ENCODE data around the gene CELA1. TPM values are rescaled to one million over a fixed set of nuclear protein-coding genes. Genes with fewer than 3 reads are reported as not detected.

The CELA1 gene
- total RNA-seq, 2 experiments from 2014 or later, result not detected

DNA sequence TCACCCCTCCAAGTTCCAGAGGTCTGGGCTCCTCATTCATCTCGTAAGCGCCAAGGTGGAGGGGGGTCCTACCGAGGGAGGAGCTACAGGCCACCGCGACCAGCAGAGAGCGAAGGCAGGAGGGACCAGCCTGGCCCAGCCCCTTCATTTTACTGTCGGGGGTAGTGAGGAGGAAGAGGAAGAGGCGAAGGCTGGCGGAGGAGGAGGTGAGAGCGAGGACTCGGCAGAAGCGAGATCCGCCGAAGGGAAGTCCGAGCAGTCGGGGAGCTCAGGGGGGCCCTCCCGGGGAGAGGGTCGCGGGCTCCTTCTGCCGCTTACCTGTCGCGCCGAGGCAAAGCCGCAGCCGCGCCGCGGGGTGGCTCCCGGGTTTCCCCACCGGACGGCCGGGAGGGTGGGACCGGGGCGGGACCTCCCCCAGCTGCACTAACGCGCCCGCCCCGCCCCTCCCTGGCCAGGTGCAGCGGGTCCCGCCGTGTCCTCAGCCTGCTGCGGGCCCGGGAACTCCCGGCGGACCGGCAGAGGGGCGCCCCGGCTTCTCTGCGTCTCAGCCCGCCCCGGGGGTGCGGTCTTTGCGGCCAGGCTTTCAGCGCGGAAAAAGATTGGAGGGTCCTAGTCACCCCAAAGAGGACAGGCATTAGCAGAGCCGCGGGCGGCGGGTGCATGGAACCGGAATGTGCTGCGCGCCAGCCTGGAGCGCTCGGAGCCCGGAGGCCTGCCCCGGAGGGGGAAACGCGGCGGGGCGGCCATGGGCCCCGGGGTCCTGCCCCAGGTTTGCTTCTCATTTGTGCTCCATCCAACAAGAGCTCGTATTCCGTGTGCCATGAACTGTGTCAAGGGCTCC is 45.0 kb upstream of the CELA1 start, which contains the start of gene GALNT6:
GALNT6 (minus strand) TSS at position 124 of the 841 bp plus-strand sequence. CDS start 11,625 bp downstream, outside the sequence.
- Histone ChIP-seq H4K20me1 (ENCODE audit: insufficient read depth, low read length) (no peaks in the 10 kb centered on the region), H3K79me2 (ENCODE audit: insufficient read depth, low read depth, low read length) (no peaks in the 10 kb centered on the region), H3K9me3 (ENCODE audit: low read length) (no peaks in the 10 kb centered on the region), H3K36me3 (ENCODE audit: insufficient read depth, low read length) (no peaks in the 10 kb centered on the region), H3K4me3 (ENCODE audit: low read depth, low read length, poor library complexity, severe bottlenecking) (peak within 1 kb of the TSS; percentile 69), H3K4me2 (ENCODE audit: low read length) (peak within 1 kb of the TSS; percentile 67), H2AFZ (ENCODE audit: low read length) (peak within 1 kb of the TSS; percentile 46), H3K4me1 (ENCODE audit: insufficient read depth, low read length, poor library complexity, severe bottlenecking) (peaks cover 4% of the 10 kb centered on the region), H3K27ac (ENCODE audit: low read depth, low read length, poor library complexity, severe bottlenecking) (no peak within 1 kb of the TSS), H3K9me2 (ENCODE audit: insufficient read depth, low read length) (no peaks in the 10 kb centered on the region)
- ChIA-PET POLR2A (no interaction called here), CTCF (ENCODE audit: unreplicated experiment) (no interaction called here)
- TF ChIP-seq, protein P1, sequence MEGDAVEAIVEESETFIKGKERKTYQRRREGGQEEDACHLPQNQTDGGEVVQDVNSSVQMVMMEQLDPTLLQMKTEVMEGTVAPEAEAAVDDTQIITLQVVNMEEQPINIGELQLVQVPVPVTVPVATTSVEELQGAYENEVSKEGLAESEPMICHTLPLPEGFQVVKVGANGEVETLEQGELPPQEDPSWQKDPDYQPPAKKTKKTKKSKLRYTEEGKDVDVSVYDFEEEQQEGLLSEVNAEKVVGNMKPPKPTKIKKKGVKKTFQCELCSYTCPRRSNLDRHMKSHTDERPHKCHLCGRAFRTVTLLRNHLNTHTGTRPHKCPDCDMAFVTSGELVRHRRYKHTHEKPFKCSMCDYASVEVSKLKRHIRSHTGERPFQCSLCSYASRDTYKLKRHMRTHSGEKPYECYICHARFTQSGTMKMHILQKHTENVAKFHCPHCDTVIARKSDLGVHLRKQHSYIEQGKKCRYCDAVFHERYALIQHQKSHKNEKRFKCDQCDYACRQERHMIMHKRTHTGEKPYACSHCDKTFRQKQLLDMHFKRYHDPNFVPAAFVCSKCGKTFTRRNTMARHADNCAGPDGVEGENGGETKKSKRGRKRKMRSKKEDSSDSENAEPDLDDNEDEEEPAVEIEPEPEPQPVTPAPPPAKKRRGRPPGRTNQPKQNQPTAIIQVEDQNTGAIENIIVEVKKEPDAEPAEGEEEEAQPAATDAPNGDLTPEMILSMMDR (conservative IDR thresholded peaks at IDR 0.05; ENCODE audit: low read length), result no peak
- TF ChIP-seq EZH2phosphoT487 (IDR thresholded peaks at IDR 0.05; ENCODE audit: borderline replicate concordance, low read depth, low read length), result no peak
- BruUV-seq (replicated peaks), result no TSS peak
- DNase-seq (ENCODE audit: low spot score), result peak; percentile 58
- intact Hi-C loops (cut with micrococcal nuclease; ENCODE audit: unreplicated experiment), result no loop called here

DNA sequence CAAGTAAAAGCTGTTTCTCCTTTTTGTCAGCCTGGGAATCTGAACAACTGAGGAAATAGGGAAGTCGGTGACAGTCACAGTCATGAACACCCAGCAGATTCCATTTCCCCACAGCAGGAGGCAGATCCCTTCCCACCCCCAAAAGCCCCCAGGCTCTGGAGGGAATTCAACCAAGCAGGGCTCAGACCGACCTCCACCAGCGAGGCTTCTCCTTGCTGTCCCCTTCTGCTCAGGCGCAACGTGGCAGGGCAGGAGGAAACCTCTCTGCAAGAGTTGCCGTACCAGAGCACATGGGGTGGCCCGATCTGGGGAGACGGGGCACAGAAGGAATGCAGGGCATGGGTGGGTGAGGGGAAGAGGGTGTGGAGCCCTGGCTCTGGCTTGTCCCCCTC is 44.4 kb upstream of the CELA1 start:
- Histone ChIP-seq H3K79me2 (ENCODE audit: insufficient read depth, low read depth, low read length) (no peaks in the 10 kb centered on the region), H3K36me3 (ENCODE audit: insufficient read depth, low read length) (no peaks in the 10 kb centered on the region), H3K9me2 (ENCODE audit: insufficient read depth, low read length) (no peaks in the 10 kb centered on the region), H3K27ac (ENCODE audit: low read depth, low read length, poor library complexity, severe bottlenecking) (no peak overlapping the region), H4K20me1 (ENCODE audit: insufficient read depth, low read length) (no peaks in the 10 kb centered on the region), H3K4me2 (ENCODE audit: low read length) (peak overlapping the region; percentile 67), H2AFZ (ENCODE audit: low read length) (peak overlapping the region; percentile 46), H3K4me1 (ENCODE audit: insufficient read depth, low read length, poor library complexity, severe bottlenecking) (peaks cover 4% of the 10 kb centered on the region), H3K4me3 (ENCODE audit: low read depth, low read length, poor library complexity, severe bottlenecking) (peak overlapping the region; percentile 69), H3K9me3 (ENCODE audit: low read length) (no peaks in the 10 kb centered on the region)
- POLR2A ChIA-PET, result no interaction called here
- no peak for DNase-seq (ENCODE audit: low spot score)
- intact Hi-C loops (cut with micrococcal nuclease; ENCODE audit: unreplicated experiment), result no loop called here
- no TSS peak for BruUV-seq (replicated peaks)
- TF ChIP-seq, protein P1 (conservative IDR thresholded peaks at IDR 0.05; ENCODE audit: low read length), result no peak
- TF ChIP-seq EZH2phosphoT487 (IDR thresholded peaks at IDR 0.05; ENCODE audit: borderline replicate concordance, low read depth, low read length), result no peak
- CTCF ChIA-PET (ENCODE audit: unreplicated experiment), result no interaction called here

DNA sequence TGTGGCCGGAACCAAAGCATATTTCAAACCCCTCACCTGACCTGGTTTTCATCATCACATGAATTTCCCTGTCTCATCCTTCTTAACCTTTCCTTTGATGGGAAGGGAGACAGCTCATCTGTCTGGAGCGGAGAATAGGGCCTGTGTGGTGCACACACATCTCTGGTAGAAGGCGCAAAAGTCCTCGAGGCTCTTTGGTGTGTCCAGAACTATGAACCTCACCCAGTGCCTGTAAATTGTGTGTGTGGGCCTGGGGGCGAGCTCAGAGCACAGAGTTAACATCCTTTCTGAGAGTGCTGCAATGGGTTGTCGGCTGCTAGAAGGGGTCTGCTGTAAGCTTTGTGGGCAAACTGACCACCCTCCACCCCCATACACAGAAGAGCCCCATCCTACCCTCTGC is 44.0 kb upstream of the CELA1 start:
- no peaks in the 10 kb centered on the region for H3K79me2 ChIP-seq (ENCODE audit: insufficient read depth, low read depth, low read length)
- H3K36me3 ChIP-seq (ENCODE audit: insufficient read depth, low read length), result no peaks in the 10 kb centered on the region
- no peaks in the 10 kb centered on the region for H4K20me1 ChIP-seq (ENCODE audit: insufficient read depth, low read length)
- H2AFZ ChIP-seq (ENCODE audit: low read length), result no peak overlapping the region
- no peaks in the 10 kb centered on the region for H3K9me3 ChIP-seq (ENCODE audit: low read length)
- TF ChIP-seq EZH2phosphoT487 (IDR thresholded peaks at IDR 0.05; ENCODE audit: borderline replicate concordance, low read depth, low read length), result no peak
- TF ChIP-seq, protein P1 (conservative IDR thresholded peaks at IDR 0.05; ENCODE audit: low read length), result no peak
- H3K4me3 ChIP-seq (ENCODE audit: low read depth, low read length, poor library complexity, severe bottlenecking), result no peak overlapping the region
- H3K4me1 ChIP-seq (ENCODE audit: insufficient read depth, low read length, poor library complexity, severe bottlenecking), result peaks cover 4% of the 10 kb centered on the region
- BruUV-seq (replicated peaks), result no TSS peak
- intact Hi-C loops (cut with micrococcal nuclease; ENCODE audit: unreplicated experiment), result no loop called here
- DNase-seq (ENCODE audit: low spot score), result no peak
- no peak overlapping the region for H3K27ac ChIP-seq (ENCODE audit: low read depth, low read length, poor library complexity, severe bottlenecking)
- ChIA-PET CTCF (ENCODE audit: unreplicated experiment) (no interaction called here), POLR2A (interaction anchor here (0.6 to 1.5 kb wide), 2 partner anchors 16 to 329 kb away, joined by 3 to 5 read pairs; no protein-coding TSS in a partner anchor)
- peak overlapping the region; percentile 67 for H3K4me2 ChIP-seq (ENCODE audit: low read length)
- no peaks in the 10 kb centered on the region for H3K9me2 ChIP-seq (ENCODE audit: insufficient read depth, low read length)

Measured in OCI-LY7 (cell line).